ENCODE measurements around the gene HEXD. TPM values are rescaled to one million over a fixed set of nuclear protein-coding genes. Genes with fewer than 3 reads are reported as not detected.
A peak's percentile ranks its signal among the peaks of the same experiment; 100 is the strongest.

The HEXD gene
- total and polyA plus RNA-seq, 2 of the 8 experiments (the other 6 are each of a cell fraction or from before 2014, with no cell fraction given) = 20.6 to 21.8 TPM

- Histone ChIP-seq H3K9ac (replicated peaks in 1 of 4; ENCODE audit: extremely low read depth in 1 of 4, low read depth in 3 of 4, low read length in 3 of 4) (no peak overlapping the region), H3K4me1 (replicated peaks in 1 of 4; ENCODE audit: control insufficient read depth in 3 of 4, insufficient read depth in 4 of 4, low read length in 3 of 4) (peaks cover 0 to 18% (median 8%) of the 10 kb centered on the region in 4 experiments; a peak in 6 of 7 replicates), H4K20me1 (replicated peaks in 1 of 2; ENCODE audit: control insufficient read depth in 1 of 2, insufficient read depth in 2 of 2, low read length in 2 of 2) (peaks cover 2 to 27% of the 10 kb centered on the region in 2 experiments), H3K79me2 (ENCODE audit: control insufficient read depth in 1 of 2, insufficient read depth in 2 of 2, low read length in 2 of 2) (no peaks in the 10 kb centered on the region), H4K91ac (replicated peaks; ENCODE audit: insufficient read length, low read length) (no peak overlapping the region), H3K4ac (replicated peaks; ENCODE audit: insufficient read length, low read depth, low read length) (no peak overlapping the region), H2BK15ac (ENCODE audit: low read length) (no peak overlapping the region), H3K4me2 (ENCODE audit: insufficient read depth in 1 of 2, low read depth in 2 of 2, low read length in 2 of 2) (no peak overlapping the region), H3K14ac (ENCODE audit: insufficient read length) (no peak overlapping the region), H2AK5ac (ENCODE audit: low read depth, low read length) (no peak overlapping the region), H3K18ac (ENCODE audit: extremely low read depth, low read length) (peak overlapping the region; percentile 32; the same call in 1 of the 2 replicates), H3K27me3 (replicated peaks in 1 of 4; ENCODE audit: control insufficient read depth in 3 of 4, extremely low read depth in 1 of 4, insufficient read depth in 3 of 4, low read length in 3 of 4) (no peaks in the 10 kb centered on the region), H2BK20ac (ENCODE audit: low read length) (no peak overlapping the region), H3K9me3 (ENCODE audit: insufficient read depth in 2 of 2, low read depth in 1 of 2, low read length in 1 of 2) (no peaks in the 10 kb centered on the region), H4K5ac (ENCODE audit: insufficient read length, low read depth, low read length) (no peak overlapping the region), H3K27ac (ENCODE audit: low read depth, low read length) (peak overlapping the region; percentile 23; the same call in 1 of the 2 replicates), H3K23me2 (ENCODE audit: low read depth, low read length) (no peaks in the 10 kb centered on the region), H2BK12ac (ENCODE audit: low read depth, low read length) (peak overlapping the region; percentile 39; the same call in 1 of the 2 replicates), H3K23ac (ENCODE audit: insufficient read length) (no peak overlapping the region), H2AFZ (ENCODE audit: low read length) (no peak overlapping the region), H3K4me3 (ENCODE audit: extremely low read depth in 1 of 4, insufficient read depth in 2 of 4, low read depth in 3 of 4, low read length in 4 of 4) (no peak overlapping the region), H3K56ac (replicated peaks; ENCODE audit: insufficient read length, low read depth, low read length) (no peak overlapping the region), H3K36me3 (ENCODE audit: control insufficient read depth in 2 of 4, insufficient read depth in 4 of 4, low read length in 3 of 4) (peaks cover 4 to 23% (median 12%) of the 10 kb centered on the region in 4 experiments; a peak in 4 of 8 replicates), H4K8ac (ENCODE audit: extremely low read depth, insufficient read depth, low read length) (no peak overlapping the region), H2BK5ac (ENCODE audit: low read depth, low read length) (peak overlapping the region; percentile 44; the same call in 1 of the 2 replicates), H3K79me1 (ENCODE audit: low read depth, low read length) (no peaks in the 10 kb centered on the region), H2BK120ac (replicated peaks; ENCODE audit: low read depth, low read length) (no peak overlapping the region)
- DNase-seq (ENCODE audit: low read depth in 1 of 2, low spot score in 2 of 2) = no peak
- ChIA-PET CTCF (ENCODE audit: partially characterized antibody) (interaction anchor here (0.6 to 1.1 kb wide), 3 partner anchors 26 to 120 kb away, joined by 3 to 4 read pairs (median 3); no protein-coding TSS in a partner anchor), POLR2A (ENCODE audit: partially characterized antibody) (interaction anchor here (0.9 to 3.9 kb wide), 5 partner anchors 8 to 344 kb away, joined by 3 to 19 read pairs (median 4); partner anchors contain the start of gene FASN)
- FAIRE-seq = no peak
- 0 out of 3 replicates have a peak, but pooled peaks of 1 of the 2 experiments have one; percentile 16 for TF ChIP-seq POLR2A (IDR thresholded peaks at IDR 0.05; ENCODE audit: control extremely low read depth in 1 of 2, low read depth in 2 of 2, low read length in 2 of 2)
- TF ChIP-seq ATF2 (IDR thresholded peaks at IDR 0.05; ENCODE audit: low read length) = no peak
- WGBS, 2 experiments (ENCODE audit: extremely low coverage in 1 of 2, insufficient coverage in 1 of 2, insufficient read length in 1 of 2, insufficient replicate concordance in 2 of 2, low coverage in 1 of 2, low lambda C conversion rate in 2 of 2, missing lambda C conversion rate in 1 of 2) = 95% methylated on average over 26 of the region's 27 CpGs; no CpG with 5 or more reads in 1 of the 2 experiments
These were observed 23.7 kb downstream of the HEXD start for GRCh38 chr17:82441691-82442487.
